ENCODE measurements around the gene TCEA2. TPM values are rescaled to one million over a fixed set of nuclear protein-coding genes. Genes with fewer than 3 reads are reported as not detected.

TCEA2 gene
- total and polyA plus RNA-seq, 7 experiments from 2014 or later, result 22.2 to 73.2 (median 36.4) TPM

GRCh38 chr20:64105846-64106434 is 42.9 kb downstream of the TCEA2 start:
- DNase-seq, result peak in 3 of 9 donors; percentile 4 to 18 (median 6)
- Mint-ChIP-seq H3K27me3 (peaks cover 4 to 26% (median 10%) of the 10 kb centered on the region in 5 donors), H3K4me1 (peaks cover 6 to 14% (median 10%) of the 10 kb centered on the region in 7 donors), H3K9me3 (no peaks in the 10 kb centered on the region), H3K27ac (peak overlapping the region in 3 of 9 donors; percentile 9 to 72 (median 67)), H3K36me3 (no peaks in the 10 kb centered on the region), H3K4me3 (no peak overlapping the region)
- Histone ChIP-seq H3K27me3 (ENCODE audit: control insufficient read depth in 2 of 2, insufficient read depth in 2 of 2, low read length in 2 of 2) (peaks cover 0 to 3% of the 10 kb centered on the region in 2 donors), H3K36me3 (ENCODE audit: control insufficient read depth in 2 of 3, insufficient read depth in 3 of 3, low read length in 3 of 3) (no peaks in the 10 kb centered on the region), H3K27ac (ENCODE audit: low read depth, low read length) (no peak overlapping the region), H3K4me1 (ENCODE audit: control insufficient read depth in 2 of 2, insufficient read depth in 2 of 2, low read length in 2 of 2) (peaks cover 4 to 9% of the 10 kb centered on the region in 2 donors), H3K4me3 (ENCODE audit: low read length) (no peak overlapping the region), H3K9me3 (ENCODE audit: control insufficient read depth in 2 of 3, low read length in 3 of 3) (no peaks in the 10 kb centered on the region)
- no peak for ATAC-seq
- ChIA-PET POLR2A (no interaction called here), CTCF (no interaction called here)
- intact Hi-C loops (cut with micrococcal nuclease), result no loop called here

- H3K4me3 ChIP-seq (ENCODE audit: low read length), result no peak overlapping the region
- DNase-seq (peak in 2 of 9 donors; percentile 3 to 5), ATAC-seq (no peak)
- Mint-ChIP-seq H3K36me3 (no peaks in the 10 kb centered on the region), H3K27ac (peak overlapping the region in 1 of 9 donors; percentile 9), H3K9me3 (no peaks in the 10 kb centered on the region), H3K4me3 (no peak overlapping the region), H3K4me1 (peaks cover under 1 to 10% (median 7%) of the 10 kb centered on the region in 7 donors), H3K27me3 (peaks cover under 1 to 20% (median 7%) of the 10 kb centered on the region in 5 donors)
- no peak overlapping the region for H3K27ac ChIP-seq (ENCODE audit: low read depth, low read length)
- H3K4me1 ChIP-seq (ENCODE audit: control insufficient read depth in 2 of 2, insufficient read depth in 2 of 2, low read length in 2 of 2), result peaks cover 4 to 6% of the 10 kb centered on the region in 2 donors
- H3K36me3 ChIP-seq (ENCODE audit: control insufficient read depth in 2 of 3, insufficient read depth in 3 of 3, low read length in 3 of 3), result no peaks in the 10 kb centered on the region
- ChIA-PET CTCF (no interaction called here), POLR2A (no interaction called here)
- intact Hi-C loops (cut with micrococcal nuclease), result no loop called here
- H3K9me3 ChIP-seq (ENCODE audit: control insufficient read depth in 2 of 3, low read length in 3 of 3), result no peaks in the 10 kb centered on the region
- H3K27me3 ChIP-seq (ENCODE audit: control insufficient read depth in 2 of 2, insufficient read depth in 2 of 2, low read length in 2 of 2), result no peaks in the 10 kb centered on the region
Observed at GRCh38 chr20:64106435-64106961, 43.5 kb downstream of the TCEA2 start.

GRCh38 chr20:64106981-64107735 is 44.2 kb downstream of the TCEA2 start, which contains the start of gene NPBWR2:
Gene NPBWR2 (minus strand): TSS chr20:64107565. CDS start chr20:64106831, 734 bp downstream.
- peaks cover 0 to 19% (median 6%) of the 10 kb centered on the region in 5 donors for H3K27me3 Mint-ChIP-seq
- H3K27ac Mint-ChIP-seq, result peak within 1 kb of the TSS in 2 of 9 donors; percentile 9 to 28
- POLR2A ChIA-PET, result no interaction called here
- Histone ChIP-seq H3K36me3 (ENCODE audit: control insufficient read depth in 2 of 3, insufficient read depth in 3 of 3, low read length in 3 of 3) (no peaks in the 10 kb centered on the region), H3K27ac (ENCODE audit: low read depth, low read length) (no peak within 1 kb of the TSS), H3K9me3 (ENCODE audit: control insufficient read depth in 2 of 3, low read length in 3 of 3) (no peaks in the 10 kb centered on the region), H3K4me3 (ENCODE audit: low read length) (no peak within 1 kb of the TSS), H3K27me3 (ENCODE audit: control insufficient read depth in 2 of 2, insufficient read depth in 2 of 2, low read length in 2 of 2) (no peaks in the 10 kb centered on the region), H3K4me1 (ENCODE audit: control insufficient read depth in 2 of 2, insufficient read depth in 2 of 2, low read length in 2 of 2) (no peaks in the 10 kb centered on the region)
- intact Hi-C loops (cut with micrococcal nuclease), result no loop called here
- H3K4me3 Mint-ChIP-seq, result peak within 1 kb of the TSS in 1 of 10 donors; percentile 20
- no peaks in the 10 kb centered on the region for H3K9me3 Mint-ChIP-seq
- peak in 6 of 9 donors; percentile 19 to 40 (median 30) for DNase-seq
- no peaks in the 10 kb centered on the region for H3K36me3 Mint-ChIP-seq
- peak; percentile 71 for ATAC-seq
- H3K4me1 Mint-ChIP-seq, result peaks cover 0 to 11% (median 5%) of the 10 kb centered on the region in 7 donors
- CTCF ChIA-PET, result interaction anchor here (0.6 kb wide), 1 partner anchor 465 kb away, joined by 3 read pairs; no protein-coding TSS in a partner anchor

- Histone ChIP-seq H3K4me1 (ENCODE audit: control insufficient read depth in 2 of 2, insufficient read depth in 2 of 2, low read length in 2 of 2) (no peaks in the 10 kb centered on the region), H3K9me3 (ENCODE audit: control insufficient read depth in 2 of 3, low read length in 3 of 3) (no peaks in the 10 kb centered on the region), H3K4me3 (ENCODE audit: low read length) (no peak overlapping the region), H3K27ac (ENCODE audit: low read depth, low read length) (no peak overlapping the region), H3K27me3 (ENCODE audit: control insufficient read depth in 2 of 2, insufficient read depth in 2 of 2, low read length in 2 of 2) (no peaks in the 10 kb centered on the region), H3K36me3 (ENCODE audit: control insufficient read depth in 2 of 3, insufficient read depth in 3 of 3, low read length in 3 of 3) (no peaks in the 10 kb centered on the region)
- intact Hi-C loops (cut with micrococcal nuclease), result no loop called here
- peak overlapping the region in 1 of 10 donors; percentile 20 for H3K4me3 Mint-ChIP-seq
- H3K9me3 Mint-ChIP-seq, result no peaks in the 10 kb centered on the region
- H3K27me3 Mint-ChIP-seq, result peaks cover 0 to 15% (median 4%) of the 10 kb centered on the region in 5 donors
- no peak overlapping the region for H3K27ac Mint-ChIP-seq
- DNase-seq, result peak in 1 of 9 donors; percentile 7
- no peaks in the 10 kb centered on the region for H3K36me3 Mint-ChIP-seq
- peak; percentile 47 for ATAC-seq
- H3K4me1 Mint-ChIP-seq, result peaks cover 0 to 9% (median 2%) of the 10 kb centered on the region in 7 donors
- ChIA-PET POLR2A (no interaction called here), CTCF (interaction anchor here (0.6 kb wide), 1 partner anchor 466 kb away, joined by 3 read pairs; no protein-coding TSS in a partner anchor)
Observed at GRCh38 chr20:64107736-64108457, 44.9 kb downstream of the TCEA2 start.

- no peaks in the 10 kb centered on the region for H3K36me3 ChIP-seq (ENCODE audit: control insufficient read depth in 2 of 3, insufficient read depth in 3 of 3, low read length in 3 of 3)
- no peak for ATAC-seq
- Mint-ChIP-seq H3K27ac (no peak overlapping the region), H3K4me3 (no peak overlapping the region), H3K4me1 (peaks cover 0 to 8% (median 0%) of the 10 kb centered on the region in 7 donors), H3K36me3 (no peaks in the 10 kb centered on the region), H3K27me3 (peaks cover 0 to 4% (median 0%) of the 10 kb centered on the region in 5 donors), H3K9me3 (no peaks in the 10 kb centered on the region)
- no peak overlapping the region for H3K4me3 ChIP-seq (ENCODE audit: low read length)
- peak in 1 of 9 donors; percentile 5 for DNase-seq
- H3K27ac ChIP-seq (ENCODE audit: low read depth, low read length), result no peak overlapping the region
- H3K4me1 ChIP-seq (ENCODE audit: control insufficient read depth in 2 of 2, insufficient read depth in 2 of 2, low read length in 2 of 2), result no peaks in the 10 kb centered on the region
- ChIA-PET POLR2A (no interaction called here), CTCF (no interaction called here)
- intact Hi-C loops (cut with micrococcal nuclease), result no loop called here
- no peaks in the 10 kb centered on the region for H3K9me3 ChIP-seq (ENCODE audit: control insufficient read depth in 2 of 3, low read length in 3 of 3)
- H3K27me3 ChIP-seq (ENCODE audit: control insufficient read depth in 2 of 2, insufficient read depth in 2 of 2, low read length in 2 of 2), result no peaks in the 10 kb centered on the region
Observed at GRCh38 chr20:64108731-64109681, 46.0 kb downstream of the TCEA2 start.
